ENCODE data around the gene TJP1. TPM values are rescaled to one million over a fixed set of nuclear protein-coding genes. Genes with fewer than 3 reads are reported as not detected.

TJP1 gene
- total RNA-seq, 3 donors from 2014 or later (not counting 1 experiment from before 2014, with no cell fraction given), result not detected

DNA sequence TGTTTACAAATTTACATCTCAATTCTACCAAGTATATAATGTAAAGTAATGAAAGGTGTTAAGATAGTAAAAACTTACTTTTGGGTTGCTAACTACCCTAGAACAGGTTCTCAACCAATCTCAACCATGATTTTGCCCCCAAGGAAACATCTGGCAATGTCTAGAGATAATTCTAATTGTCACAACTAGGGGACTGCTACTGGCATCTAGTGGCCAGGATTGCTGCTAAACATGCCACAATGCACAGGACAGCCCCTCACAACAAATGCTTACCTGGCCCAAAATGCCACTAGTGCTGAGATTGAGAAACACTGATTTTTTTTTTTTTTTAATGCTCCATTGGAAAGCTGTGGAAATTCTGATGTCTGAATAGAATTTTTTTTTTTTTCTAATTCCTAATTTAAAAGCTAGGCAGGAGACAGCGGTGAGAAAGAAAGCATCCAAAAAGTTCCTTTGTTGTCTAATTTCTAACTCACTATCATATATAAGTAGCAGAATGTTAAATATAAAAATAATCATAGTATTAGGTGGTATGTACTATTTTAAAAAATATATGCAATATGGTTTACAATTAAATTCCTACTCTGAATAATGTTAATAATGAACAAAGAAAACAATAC lies 81.5 kb downstream of the TJP1 start:
- H3K4me3 Mint-ChIP-seq, result no peak overlapping the region
- Histone ChIP-seq H3K36me3 (ENCODE audit: control insufficient read depth, insufficient read depth, low read length) (no peaks in the 10 kb centered on the region), H3K27ac (ENCODE audit: low read length) (no peak overlapping the region), H3K4me3 (ENCODE audit: low read length) (no peak overlapping the region), H3K9me3 (ENCODE audit: control insufficient read depth, insufficient read depth, low read length) (no peaks in the 10 kb centered on the region), H3K4me1 (ENCODE audit: control insufficient read depth, insufficient read depth, low read length) (no peaks in the 10 kb centered on the region), H3K27me3 (ENCODE audit: control insufficient read depth, insufficient read depth, low read length) (no peaks in the 10 kb centered on the region)
- no CpG with 5 or more reads among the region's 1 CpG for WGBS (ENCODE audit: insufficient coverage)
- TF ChIP-seq, protein P1, sequence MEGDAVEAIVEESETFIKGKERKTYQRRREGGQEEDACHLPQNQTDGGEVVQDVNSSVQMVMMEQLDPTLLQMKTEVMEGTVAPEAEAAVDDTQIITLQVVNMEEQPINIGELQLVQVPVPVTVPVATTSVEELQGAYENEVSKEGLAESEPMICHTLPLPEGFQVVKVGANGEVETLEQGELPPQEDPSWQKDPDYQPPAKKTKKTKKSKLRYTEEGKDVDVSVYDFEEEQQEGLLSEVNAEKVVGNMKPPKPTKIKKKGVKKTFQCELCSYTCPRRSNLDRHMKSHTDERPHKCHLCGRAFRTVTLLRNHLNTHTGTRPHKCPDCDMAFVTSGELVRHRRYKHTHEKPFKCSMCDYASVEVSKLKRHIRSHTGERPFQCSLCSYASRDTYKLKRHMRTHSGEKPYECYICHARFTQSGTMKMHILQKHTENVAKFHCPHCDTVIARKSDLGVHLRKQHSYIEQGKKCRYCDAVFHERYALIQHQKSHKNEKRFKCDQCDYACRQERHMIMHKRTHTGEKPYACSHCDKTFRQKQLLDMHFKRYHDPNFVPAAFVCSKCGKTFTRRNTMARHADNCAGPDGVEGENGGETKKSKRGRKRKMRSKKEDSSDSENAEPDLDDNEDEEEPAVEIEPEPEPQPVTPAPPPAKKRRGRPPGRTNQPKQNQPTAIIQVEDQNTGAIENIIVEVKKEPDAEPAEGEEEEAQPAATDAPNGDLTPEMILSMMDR (IDR thresholded peaks at IDR 0.05), result no peak
- ATAC-seq (no peak), DNase-seq (peak in 1 of 2 donors; percentile 4)
- H3K27me3 Mint-ChIP-seq (ENCODE audit: low read depth in 2 of 2), result peaks cover 4 to 15% of the 10 kb centered on the region in 2 donors
- H3K27ac Mint-ChIP-seq, result no peak overlapping the region
- H3K36me3 Mint-ChIP-seq, result no peaks in the 10 kb centered on the region
- H3K9me3 Mint-ChIP-seq, result no peaks in the 10 kb centered on the region
- intact Hi-C loops (cut with micrococcal nuclease), result no loop called here
- peaks cover 0 to 8% of the 10 kb centered on the region in 2 donors for H3K4me1 Mint-ChIP-seq

DNA sequence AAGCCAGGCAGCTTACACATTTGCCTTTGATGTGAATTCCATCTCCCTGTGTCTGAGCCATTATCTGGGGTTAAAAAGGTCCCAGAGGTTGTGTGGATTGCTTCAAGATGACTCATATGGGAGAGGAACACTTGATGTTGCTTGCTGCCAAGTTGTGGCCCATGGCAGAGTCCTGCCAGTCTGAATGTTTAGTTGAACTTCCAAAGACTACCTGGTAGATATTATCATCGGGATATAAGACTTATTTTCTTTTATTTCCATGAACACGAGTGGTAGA lies 85.6 kb downstream of the TJP1 start:
- WGBS (ENCODE audit: insufficient coverage), result no CpG with 5 or more reads among the region's 2 CpGs
- H3K27me3 Mint-ChIP-seq (ENCODE audit: low read depth in 2 of 2), result peaks cover under 1 to 3% of the 10 kb centered on the region in 2 donors
- intact Hi-C loops (cut with micrococcal nuclease), result no loop called here

DNA sequence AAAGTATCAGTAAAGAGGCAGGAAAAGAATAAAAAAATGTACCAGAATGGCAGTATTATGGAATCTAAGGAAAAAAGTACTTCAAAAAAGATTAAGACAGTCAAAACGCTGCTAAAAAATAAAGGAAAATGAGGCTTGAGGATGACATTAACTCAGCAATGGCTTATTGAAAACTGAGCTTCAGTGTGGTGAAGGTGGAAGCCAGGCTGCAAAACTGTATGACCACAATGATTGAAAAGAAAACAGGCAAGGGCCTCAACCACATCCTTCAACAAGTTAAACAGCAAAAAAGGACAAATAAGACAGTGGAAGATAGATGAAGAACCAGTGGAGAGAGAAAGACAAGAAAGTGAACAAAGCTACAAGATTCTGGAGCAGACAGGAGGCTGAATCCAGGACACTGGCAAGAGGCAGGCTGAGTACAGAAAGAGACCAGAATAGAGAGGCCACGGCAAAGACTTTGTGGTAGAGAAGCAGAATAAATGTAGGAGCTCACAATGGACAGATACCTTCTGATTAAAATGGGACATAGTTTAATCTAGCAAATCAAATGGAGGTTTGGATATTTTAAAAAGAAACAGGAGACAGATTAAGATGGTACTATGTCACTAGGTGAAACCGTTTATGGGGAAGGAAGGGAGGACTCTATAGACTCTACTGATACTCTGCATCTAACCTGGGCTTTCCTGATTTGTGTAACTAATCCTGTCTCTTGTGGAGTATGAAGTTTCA lies 86.1 kb downstream of the TJP1 start:
- no peak overlapping the region for H3K4me3 ChIP-seq (ENCODE audit: low read length)
- ATAC-seq (peak in 1 of 3 donors; percentile 55), DNase-seq (no peak)
- H3K27me3 ChIP-seq (ENCODE audit: control insufficient read depth, insufficient read depth, low read length), result no peaks in the 10 kb centered on the region
- intact Hi-C loops (cut with micrococcal nuclease), result no loop called here
- H3K36me3 ChIP-seq (ENCODE audit: control insufficient read depth, insufficient read depth, low read length), result no peaks in the 10 kb centered on the region
- 63% methylated on average over 2 of the region's 3 CpGs for WGBS (ENCODE audit: insufficient coverage)
- TF ChIP-seq, protein P1 (IDR thresholded peaks at IDR 0.05), result no peak
- Mint-ChIP-seq H3K27ac (no peak overlapping the region), H3K4me3 (no peak overlapping the region), H3K4me1 (peaks cover 0 to 8% of the 10 kb centered on the region in 2 donors), H3K9me3 (no peaks in the 10 kb centered on the region), H3K36me3 (no peaks in the 10 kb centered on the region), H3K27me3 (ENCODE audit: low read depth in 2 of 2) (no peaks in the 10 kb centered on the region)
- no peaks in the 10 kb centered on the region for H3K9me3 ChIP-seq (ENCODE audit: control insufficient read depth, insufficient read depth, low read length)
- no peaks in the 10 kb centered on the region for H3K4me1 ChIP-seq (ENCODE audit: control insufficient read depth, insufficient read depth, low read length)
- no peak overlapping the region for H3K27ac ChIP-seq (ENCODE audit: low read length)

More for the DNA sequence above, 85.6 kb downstream of the TJP1 start:
- Histone ChIP-seq H3K4me1 (ENCODE audit: control insufficient read depth, insufficient read depth, low read length) (no peaks in the 10 kb centered on the region), H3K36me3 (ENCODE audit: control insufficient read depth, insufficient read depth, low read length) (no peaks in the 10 kb centered on the region), H3K9me3 (ENCODE audit: control insufficient read depth, insufficient read depth, low read length) (no peaks in the 10 kb centered on the region), H3K27ac (ENCODE audit: low read length) (no peak overlapping the region), H3K4me3 (ENCODE audit: low read length) (no peak overlapping the region), H3K27me3 (ENCODE audit: control insufficient read depth, insufficient read depth, low read length) (no peaks in the 10 kb centered on the region)
- DNase-seq (no peak), ATAC-seq (no peak)
- H3K4me1 Mint-ChIP-seq, result peaks cover 0 to 8% of the 10 kb centered on the region in 2 donors
- TF ChIP-seq, protein P1 (IDR thresholded peaks at IDR 0.05), result no peak
- H3K9me3 Mint-ChIP-seq, result no peaks in the 10 kb centered on the region
- H3K27ac Mint-ChIP-seq, result no peak overlapping the region
- H3K36me3 Mint-ChIP-seq, result no peaks in the 10 kb centered on the region
- no peak overlapping the region for H3K4me3 Mint-ChIP-seq

Measured in natural killer cell (primary cell).